ENCODE data around the gene CTTN. TPM values are rescaled to one million over a fixed set of nuclear protein-coding genes. Genes with fewer than 3 reads are reported as not detected.

CTTN gene
- total and polyA plus RNA-seq, 9 of the 15 experiments (the other 6 are each of a cell fraction or from before 2014, with no cell fraction given) = 9.9 to 158 (median 99.7) TPM

- ATAC-seq = peak; percentile 74
- ChIA-PET CTCF (ENCODE audit: low intra/inter-chr PET ratio) (interaction anchor here (0.6 kb wide), 1 partner anchor 216 kb away, joined by 3 read pairs; no protein-coding TSS in a partner anchor), POLR2A (no interaction called here)
- H3K36me3 ChIP-seq (ENCODE audit: control insufficient read depth, insufficient read depth, low read length) = no peaks in the 10 kb centered on the region
- no TSS peak for BruUV-seq (replicated peaks)
- peak; percentile 27 to 57 (median 38) for DNase-seq (ENCODE audit: extremely low read depth in 1 of 4, low spot score in 3 of 4)
- no peak overlapping the region for H3K27ac ChIP-seq (ENCODE audit: extremely low read depth, low read depth, low read length)
- no peaks in the 10 kb centered on the region for H3K79me2 ChIP-seq (ENCODE audit: control insufficient read depth, insufficient read depth, low read length)
- WGBS (ENCODE audit: insufficient coverage, low coverage, missing lambda C conversion rate) = 29% methylated on average over 13 of the region's 31 CpGs
- peak; percentile 80 for FAIRE-seq
- no peak overlapping the region for H3K4me3 ChIP-seq
- peaks cover 8 to 13% of the 10 kb centered on the region in 2 experiments; a peak in 4 of 5 replicates for H3K4me1 ChIP-seq (replicated peaks in 1 of 2; ENCODE audit: control insufficient read depth in 2 of 2, insufficient read depth in 2 of 2, low read length in 2 of 2)
- no peak overlapping the region for H2AFZ ChIP-seq (ENCODE audit: low read depth, low read length)
- peaks cover 8 to 19% of the 10 kb centered on the region in 2 experiments; a peak in 4 of 5 replicates for H3K27me3 ChIP-seq (ENCODE audit: control insufficient read depth in 2 of 2, insufficient read depth in 2 of 2, low read length in 2 of 2)
- no peaks in the 10 kb centered on the region for H3K9me1 ChIP-seq (ENCODE audit: control insufficient read depth, insufficient read depth, low read length)
- in situ Hi-C loops (cut with MboI) (no loop called here), intact Hi-C loops (cut with micrococcal nuclease) (loop anchor here (5.0 kb wide), 1 partner anchor 35 kb away; no protein-coding TSS in a partner anchor)
- H3K4me2 ChIP-seq (ENCODE audit: insufficient read depth, low read length) = no peak overlapping the region
- no peak overlapping the region for H3K9ac ChIP-seq (ENCODE audit: insufficient read depth in 1 of 2, low read depth in 2 of 2, low read length in 2 of 2)
- H4K20me1 ChIP-seq (replicated peaks; ENCODE audit: control insufficient read depth, insufficient read depth, low read length) = no peaks in the 10 kb centered on the region
- H3K9me3 ChIP-seq (replicated peaks; ENCODE audit: control insufficient read depth, insufficient read depth, low read depth, low read length) = no peaks in the 10 kb centered on the region
- no peak for TF ChIP-seq SMAD4 (CRISPR knock-in tag; conservative IDR thresholded peaks at IDR 0.05)
- peak; percentile 81 for TF ChIP-seq FOXJ2 (tag; IDR thresholded peaks at IDR 0.05)
- TF ChIP-seq, protein P1, sequence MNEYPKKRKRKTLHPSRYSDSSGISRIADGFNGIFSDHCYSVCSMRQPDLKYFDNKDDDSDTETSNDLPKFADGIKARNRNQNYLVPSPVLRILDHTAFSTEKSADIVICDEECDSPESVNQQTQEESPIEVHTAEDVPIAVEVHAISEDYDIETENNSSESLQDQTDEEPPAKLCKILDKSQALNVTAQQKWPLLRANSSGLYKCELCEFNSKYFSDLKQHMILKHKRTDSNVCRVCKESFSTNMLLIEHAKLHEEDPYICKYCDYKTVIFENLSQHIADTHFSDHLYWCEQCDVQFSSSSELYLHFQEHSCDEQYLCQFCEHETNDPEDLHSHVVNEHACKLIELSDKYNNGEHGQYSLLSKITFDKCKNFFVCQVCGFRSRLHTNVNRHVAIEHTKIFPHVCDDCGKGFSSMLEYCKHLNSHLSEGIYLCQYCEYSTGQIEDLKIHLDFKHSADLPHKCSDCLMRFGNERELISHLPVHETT (CRISPR knock-in tag; conservative IDR thresholded peaks at IDR 0.05 in 1 of 2, IDR thresholded peaks at IDR 0.05 in 1 of 2) = no peak
- peak; percentile 91 for TF ChIP-seq NFE2 (IDR thresholded peaks at IDR 0.05; ENCODE audit: low read depth)
- TF ChIP-seq, protein P2, sequence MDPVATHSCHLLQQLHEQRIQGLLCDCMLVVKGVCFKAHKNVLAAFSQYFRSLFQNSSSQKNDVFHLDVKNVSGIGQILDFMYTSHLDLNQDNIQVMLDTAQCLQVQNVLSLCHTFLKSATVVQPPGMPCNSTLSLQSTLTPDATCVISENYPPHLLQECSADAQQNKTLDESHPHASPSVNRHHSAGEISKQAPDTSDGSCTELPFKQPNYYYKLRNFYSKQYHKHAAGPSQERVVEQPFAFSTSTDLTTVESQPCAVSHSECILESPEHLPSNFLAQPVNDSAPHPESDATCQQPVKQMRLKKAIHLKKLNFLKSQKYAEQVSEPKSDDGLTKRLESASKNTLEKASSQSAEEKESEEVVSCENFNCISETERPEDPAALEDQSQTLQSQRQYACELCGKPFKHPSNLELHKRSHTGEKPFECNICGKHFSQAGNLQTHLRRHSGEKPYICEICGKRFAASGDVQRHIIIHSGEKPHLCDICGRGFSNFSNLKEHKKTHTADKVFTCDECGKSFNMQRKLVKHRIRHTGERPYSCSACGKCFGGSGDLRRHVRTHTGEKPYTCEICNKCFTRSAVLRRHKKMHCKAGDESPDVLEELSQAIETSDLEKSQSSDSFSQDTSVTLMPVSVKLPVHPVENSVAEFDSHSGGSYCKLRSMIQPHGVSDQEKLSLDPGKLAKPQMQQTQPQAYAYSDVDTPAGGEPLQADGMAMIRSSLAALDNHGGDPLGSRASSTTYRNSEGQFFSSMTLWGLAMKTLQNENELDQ (CRISPR knock-in tag; IDR thresholded peaks at IDR 0.05; ENCODE audit: borderline replicate concordance) = no peak
- TF ChIP-seq ZNF316 (IDR thresholded peaks at IDR 0.05) = peak; percentile 94
- TF ChIP-seq, protein P3, sequence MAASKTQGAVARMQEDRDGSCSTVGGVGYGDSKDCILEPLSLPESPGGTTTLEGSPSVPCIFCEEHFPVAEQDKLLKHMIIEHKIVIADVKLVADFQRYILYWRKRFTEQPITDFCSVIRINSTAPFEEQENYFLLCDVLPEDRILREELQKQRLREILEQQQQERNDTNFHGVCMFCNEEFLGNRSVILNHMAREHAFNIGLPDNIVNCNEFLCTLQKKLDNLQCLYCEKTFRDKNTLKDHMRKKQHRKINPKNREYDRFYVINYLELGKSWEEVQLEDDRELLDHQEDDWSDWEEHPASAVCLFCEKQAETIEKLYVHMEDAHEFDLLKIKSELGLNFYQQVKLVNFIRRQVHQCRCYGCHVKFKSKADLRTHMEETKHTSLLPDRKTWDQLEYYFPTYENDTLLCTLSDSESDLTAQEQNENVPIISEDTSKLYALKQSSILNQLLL (CRISPR knock-in tag; IDR thresholded peaks at IDR 0.05; ENCODE audit: borderline replicate concordance) = no peak
- TF ChIP-seq PHF8 (IDR thresholded peaks at IDR 0.05; ENCODE audit: borderline replicate concordance, low read length) = no peak
- TF ChIP-seq MAFF (IDR thresholded peaks at IDR 0.05; ENCODE audit: low read length) = peak; percentile 92
- TF ChIP-seq, protein P4, sequence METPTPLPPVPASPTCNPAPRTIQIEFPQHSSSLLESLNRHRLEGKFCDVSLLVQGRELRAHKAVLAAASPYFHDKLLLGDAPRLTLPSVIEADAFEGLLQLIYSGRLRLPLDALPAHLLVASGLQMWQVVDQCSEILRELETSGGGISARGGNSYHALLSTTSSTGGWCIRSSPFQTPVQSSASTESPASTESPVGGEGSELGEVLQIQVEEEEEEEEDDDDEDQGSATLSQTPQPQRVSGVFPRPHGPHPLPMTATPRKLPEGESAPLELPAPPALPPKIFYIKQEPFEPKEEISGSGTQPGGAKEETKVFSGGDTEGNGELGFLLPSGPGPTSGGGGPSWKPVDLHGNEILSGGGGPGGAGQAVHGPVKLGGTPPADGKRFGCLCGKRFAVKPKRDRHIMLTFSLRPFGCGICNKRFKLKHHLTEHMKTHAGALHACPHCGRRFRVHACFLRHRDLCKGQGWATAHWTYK (CRISPR knock-in tag; IDR thresholded peaks at IDR 0.05) = no peak
- TF ChIP-seq MYNN (IDR thresholded peaks at IDR 0.05) = no peak
- no peak for TF ChIP-seq MYNN (CRISPR knock-in tag; IDR thresholded peaks at IDR 0.05)
- TF ChIP-seq ZKSCAN8 (CRISPR knock-in tag; IDR thresholded peaks at IDR 0.05) = no peak
- peak; percentile 38; the same call in 1 of the 2 replicates for TF ChIP-seq BHLHE40 (IDR thresholded peaks at IDR 0.05; ENCODE audit: low read length)
These were observed 58.7 kb downstream of the CTTN start for GRCh38 chr11:70456921-70457532.

Measured in K562 (cell line).